IMR-90 (cell line): Measurements from ENCODE around the gene IFNA16. TPM values are rescaled to one million over a fixed set of nuclear protein-coding genes. Genes with fewer than 3 reads are reported as not detected.
"Not testable (repeated sequence)": the region's sequence is repeated elsewhere in the genome, so short reads cannot be mapped to it uniquely, and the experiment has no call there.

Experiments used
- ATAC-seq: fragments of 200-7000 bp; cut with Tn5 transposase; 2 replicates; pipeline ENCODE4 v1.9.1; 2020; ENCODE audit warnings: low read depth, mild to moderate bottlenecking, moderate library complexity
- BruUV-seq: library from RNA; stranded (reverse); fragments of 400-500 nt; replicated peaks from 2 replicates; lab custom pipeline; 2021; lab: Mats Ljungman, UMichigan
- CTCF ChIA-PET: fragments of 300-600 bp; formaldehyde crosslinking; extraction: SDS; loops from one replicate; lab custom pipeline; 2021; ENCODE audit warnings: antibody characterized with exemption; lab: Yijun Ruan, JAX
- POLR2A ChIA-PET: fragments of 300-600 bp; sonication (Branson Sonifier 250); formaldehyde crosslinking; loops from one replicate; lab custom pipeline; 2022; ENCODE audit warnings: antibody characterized with exemption; ENCODE audit not compliant: unreplicated experiment; lab: Charles Lee
- DNase-seq: peaks from one replicate; pipeline ENCODE4 v3.0.0; 2013
- H2AFZ ChIP-seq: replicated peaks from 2 replicates; pipeline ENCODE3; 2013; ENCODE audit warnings: low read length, mild to moderate bottlenecking; ENCODE audit not compliant: poor library complexity
- H2AK5ac ChIP-seq: 2 replicates; pipeline ENCODE4 v1.6.1; 2013; ENCODE audit warnings: low read depth, low read length, inconsistent platforms
- H2AK9ac ChIP-seq: replicated peaks from 2 replicates; pipeline ENCODE3; 2013; ENCODE audit warnings: mild to moderate bottlenecking, low read depth, low read length, moderate library complexity; ENCODE audit not compliant: poor library complexity
- H2BK120ac ChIP-seq: 2 replicates; pipeline ENCODE4 v1.6.1; 2013; ENCODE audit warnings: low read depth, low read length, inconsistent platforms
- H2BK15ac ChIP-seq: 3 replicates; pipeline ENCODE4 v1.6.1; 2013; ENCODE audit warnings: low read depth, low read length, inconsistent platforms
- H2BK20ac ChIP-seq: 2 replicates; pipeline ENCODE4 v1.6.1; 2013; ENCODE audit warnings: low read depth, mild to moderate bottlenecking, inconsistent platforms, low read length, moderate library complexity
- H2BK5ac ChIP-seq: 2 replicates; pipeline ENCODE4 v1.6.1; 2013; ENCODE audit warnings: mild to moderate bottlenecking, low read depth, low read length, inconsistent platforms; ENCODE audit not compliant: poor library complexity, severe bottlenecking
- H3K14ac ChIP-seq: replicated peaks from 2 replicates; pipeline ENCODE4 v1.6.1; 2013; ENCODE audit warnings: low read depth, low read length, inconsistent platforms
- H3K18ac ChIP-seq: 2 replicates; pipeline ENCODE4 v1.6.1; 2013; ENCODE audit warnings: low read depth, low read length, control low read depth
- H3K23ac ChIP-seq: 2 replicates; pipeline ENCODE4 v1.6.1; 2013; ENCODE audit warnings: low read depth, low read length, inconsistent platforms
- H3K27ac ChIP-seq: 2 replicates; pipeline ENCODE4 v1.5.1; 2013; ENCODE audit warnings: mild to moderate bottlenecking, control low read depth, low read length; ENCODE audit not compliant: insufficient read depth
- H3K27me3 ChIP-seq: 2 replicates; pipeline ENCODE4 v1.6.1; 2013; ENCODE audit warnings: low read length; ENCODE audit not compliant: control insufficient read depth, insufficient read depth
- H3K36me3 ChIP-seq: 2 replicates; pipeline ENCODE4 v1.6.1; 2013; ENCODE audit warnings: low read length, mixed read lengths; ENCODE audit not compliant: control insufficient read depth, insufficient read depth
- H3K4ac ChIP-seq: 2 replicates; pipeline ENCODE4 v1.6.1; 2013; ENCODE audit warnings: low read depth, low read length, inconsistent platforms
- H3K4me1 ChIP-seq: 2 replicates; pipeline ENCODE4 v1.6.1; 2013; ENCODE audit warnings: low read length, mixed read lengths; ENCODE audit not compliant: control insufficient read depth, insufficient read depth
- H3K4me2 ChIP-seq: 2 replicates; pipeline ENCODE4 v1.6.1; 2013; ENCODE audit warnings: low read depth, mild to moderate bottlenecking, control low read depth, low read length, moderate library complexity
- H3K4me3 ChIP-seq: 2 replicates; pipeline ENCODE4 v1.5.1; 2013; ENCODE audit warnings: low read depth, mild to moderate bottlenecking, control low read depth, low read length, moderate library complexity; ENCODE audit not compliant: insufficient read depth
- H3K56ac ChIP-seq: 2 replicates; pipeline ENCODE4 v1.6.1; 2013; ENCODE audit warnings: low read length, inconsistent platforms; ENCODE audit not compliant: insufficient read depth; ENCODE audit errors: extremely low read depth
- H3K79me1 ChIP-seq, 2 experiments: 2 replicates each; pipeline ENCODE4 v1.6.1; 2013; ENCODE audit warnings: low read length in 2 of 2, inconsistent platforms in 1 of 2, low read depth in 1 of 2
- H3K9ac ChIP-seq: 2 replicates; pipeline ENCODE4 v1.6.1; 2013; ENCODE audit warnings: low read depth, low read length, control low read depth
- H3K9me1 ChIP-seq: 2 replicates; pipeline ENCODE4 v1.6.1; 2013; ENCODE audit warnings: low read length, inconsistent platforms; ENCODE audit not compliant: insufficient read depth
- H3K9me3 ChIP-seq: 2 replicates; pipeline ENCODE4 v1.6.1; 2013; ENCODE audit warnings: low read length; ENCODE audit not compliant: control insufficient read depth, insufficient read depth
- H4K20me1 ChIP-seq: 2 replicates; pipeline ENCODE4 v1.6.1; 2013; ENCODE audit warnings: low read length, inconsistent platforms; ENCODE audit not compliant: insufficient read depth
- H4K5ac ChIP-seq: 2 replicates; pipeline ENCODE4 v1.6.1; 2013; ENCODE audit warnings: mild to moderate bottlenecking, low read depth, low read length, control low read depth
- H4K8ac ChIP-seq, 2 experiments: 2 replicates each; pipeline ENCODE4 v1.6.1; 2013; ENCODE audit warnings: low read depth in 2 of 2, low read length in 2 of 2, control low read depth in 1 of 2, inconsistent platforms in 1 of 2
- H4K91ac ChIP-seq: 2 replicates; pipeline ENCODE4 v1.6.1; 2013; ENCODE audit warnings: low read depth, low read length, inconsistent platforms; ENCODE audit not compliant: insufficient read depth
- ELK1 ChIP-seq: fragments of 150-350 bp; IDR thresholded peaks from 2 replicates; pipeline ENCODE4 v1.6.1; 2016; ENCODE audit warnings: low read depth, mild to moderate bottlenecking, low read length, moderate library complexity, borderline replicate concordance
- MAFK ChIP-seq: IDR thresholded peaks from 2 replicates; pipeline ENCODE4 v1.6.1; 2012; ENCODE audit warnings: low read depth, low read length, improper control_type of control experiment
- NFE2L2 ChIP-seq: fragments of 150-350 bp; IDR thresholded peaks from 2 replicates; pipeline ENCODE4 v1.6.1; 2016; ENCODE audit warnings: low read depth, mild to moderate bottlenecking, low read length
- POLR2A ChIP-seq: IDR thresholded peaks from 2 replicates; pipeline ENCODE4 v1.6.1; 2012; ENCODE audit warnings: mild to moderate bottlenecking, low read depth, low read length
- RCOR1 ChIP-seq: IDR thresholded peaks from 2 replicates; pipeline ENCODE4 v1.6.1; 2012; ENCODE audit warnings: mild to moderate bottlenecking, low read length, improper control_type of control experiment; ENCODE audit not compliant: insufficient replicate concordance
- WGBS, 2 experiments: methylation state at CpG; one replicate each; pipeline versions ENCODE4 v1.1.5 to v1.1.7; 2013; ENCODE audit warnings: missing lambda C conversion rate in 2 of 2; ENCODE audit not compliant: insufficient read length in 1 of 2; ENCODE audit errors: extremely low coverage in 2 of 2; 5-methylcytosine and 5-hydroxymethylcytosine counted together
- dilution Hi-C: fragments of 300-500 bp; cut with HindIII; formaldehyde crosslinking; loops from one replicate; pipeline ENCODE4 v1.14.3; 2018; ENCODE audit warnings: low sequenced_read_pairs; ENCODE audit not compliant: unreplicated experiment
- in situ Hi-C: fragments of 300-500 bp; cut with MboI; formaldehyde crosslinking; loops from 3 replicates; pipeline ENCODE4 v1.14.3; 2019; ENCODE audit warnings: low sequenced_read_pairs, inconsistent platforms, mixed read lengths
- intact Hi-C: fragments of 100-400 bp; cut with micrococcal nuclease; formaldehyde crosslinking; loops from 2 replicates; pipeline ENCODE4 v1.10.0; 2022
- polyA plus RNA-seq, 3 experiments: library from polyadenylated mRNA; depleted of rRNA; stranded (reverse); fragments of >200 nt; gene quantifications; 2 replicates each; pipeline ENCODE4 v1.2.3, GENCODE V29; 2012; ENCODE audit warnings: low replicate concordance in 1 of 3
- total RNA-seq: library from RNA; depleted of rRNA; stranded (reverse); fragments of >200 nt; gene quantifications from 2 replicates; pipeline ENCODE4 v1.2.3, GENCODE V29; 2012

Gene IFNA16
- total and polyA plus RNA-seq, 2 of the 4 experiments (the other 2 are of a cell fraction), result not detected

GRCh38 chr9:21210311-21210710 lies 6.8 kb downstream of the IFNA16 start:
- WGBS, 2 experiments, result 55% methylated on average over 5 of the region's 7 CpGs; no CpG with 5 or more reads in 1 of the 2 experiments
- ATAC-seq (no peak), DNase-seq (no peak)
- Histone ChIP-seq H3K14ac (no peak overlapping the region), H2BK15ac (no peak overlapping the region), H3K4me1 (no peaks in the 10 kb centered on the region), H4K20me1 (no peaks in the 10 kb centered on the region), H2BK20ac (no peak overlapping the region), H3K56ac (no peak overlapping the region), H3K27ac (no peak overlapping the region), H2AK5ac (no peak overlapping the region), H3K9me1 (no peaks in the 10 kb centered on the region), H3K9me3 (no peaks in the 10 kb centered on the region), H2AK9ac (no peak overlapping the region), H3K27me3 (no peaks in the 10 kb centered on the region), H3K36me3 (no peaks in the 10 kb centered on the region), H3K18ac (no peak overlapping the region), H2BK120ac (no peak overlapping the region), H4K91ac (no peak overlapping the region), H2AFZ (no peak overlapping the region), H3K9ac (no peak overlapping the region), H3K4ac (no peak overlapping the region), H3K79me1 (no peaks in the 10 kb centered on the region), H3K23ac (no peak overlapping the region), H4K8ac (no peak overlapping the region), H3K4me2 (no peak overlapping the region), H3K4me3 (no peak overlapping the region), H4K5ac (no peak overlapping the region), H2BK5ac (no peak overlapping the region)
- in situ Hi-C loops, result loop anchor here (25.0 kb wide), 1 partner anchor 577 kb away; no protein-coding TSS in a partner anchor
- ChIA-PET CTCF (no interaction called here), POLR2A (no interaction called here)
- BruUV-seq, result no TSS peak
- TF ChIP-seq RCOR1 (no peak), NFE2L2 (no peak), MAFK (no peak), POLR2A (no peak), ELK1 (no peak)
- intact Hi-C loops, result no loop called here
- dilution Hi-C loops, result no loop called here

GRCh38 chr9:21207043-21207442 lies 10.1 kb downstream of the IFNA16 start, which contains the start of gene IFNA10:
TSS of gene IFNA10 (minus strand) at chr9:21207143. CDS start at chr9:21207097, 46 bp downstream.
- H3K79me1 ChIP-seq, CTCF ChIA-PET, H3K18ac ChIP-seq, H3K23ac ChIP-seq, H3K27ac ChIP-seq, H3K36me3 ChIP-seq, H2AFZ ChIP-seq, H2AK5ac ChIP-seq, H2AK9ac ChIP-seq, H3K14ac ChIP-seq, DNase-seq, H3K9me1 ChIP-seq, ATAC-seq, BruUV-seq, H3K4me1 ChIP-seq, H3K4ac ChIP-seq, H3K27me3 ChIP-seq, H4K5ac ChIP-seq, H2BK20ac ChIP-seq, H4K91ac ChIP-seq, H3K56ac ChIP-seq, H3K4me3 ChIP-seq, H3K9ac ChIP-seq, H4K20me1 ChIP-seq, dilution Hi-C loops, H3K4me2 ChIP-seq, H3K9me3 ChIP-seq, H2BK15ac ChIP-seq, H2BK120ac ChIP-seq, intact Hi-C loops, H4K8ac ChIP-seq, H2BK5ac ChIP-seq, POLR2A ChIA-PET: not testable (repeated sequence)
- WGBS, 2 experiments, result no CpG with 5 or more reads among the region's 3 CpGs
- in situ Hi-C loops, result loop anchor here (25.0 kb wide), 1 partner anchor 580 kb away; no protein-coding TSS in a partner anchor
